ENCODE data around the gene PPT2. TPM values are rescaled to one million over a fixed set of nuclear protein-coding genes. Genes with fewer than 3 reads are reported as not detected.

Gene PPT2
- total and polyA plus RNA-seq, 2 of the 8 experiments (the other 6 are each of a cell fraction or from before 2014, with no cell fraction given): 24.1 to 39.5 TPM

DNA sequence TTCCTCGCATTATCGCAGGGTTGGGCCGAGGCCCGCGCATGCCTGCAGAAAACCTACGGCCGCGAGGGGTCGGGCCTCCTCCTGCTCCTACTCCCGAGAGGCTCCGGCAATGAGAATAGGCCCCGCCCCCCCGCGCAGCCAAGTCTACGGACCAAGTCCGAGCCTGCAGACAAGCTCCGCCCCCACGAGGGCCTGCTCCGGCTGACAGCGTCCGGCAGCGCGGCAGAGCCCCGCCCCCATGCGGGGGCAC is 41.6 kb downstream of the PPT2 start (continued):
- TF ChIP-seq CTBP2 (IDR thresholded peaks at IDR 0.05; ENCODE audit: borderline replicate concordance, insufficient read depth, insufficient read length, low read length) (no peak), CHD1 (IDR thresholded peaks at IDR 0.05; ENCODE audit: low read depth, low read length) (no peak), MAFK (IDR thresholded peaks at IDR 0.05; ENCODE audit: low read depth, low read length) (no peak), SP4 (IDR thresholded peaks at IDR 0.05; ENCODE audit: low read length) (no peak), POLR2AphosphoS5 (IDR thresholded peaks at IDR 0.05; ENCODE audit: low read depth, low read length) (no peak), CBX8 (IDR thresholded peaks at IDR 0.05; ENCODE audit: borderline replicate concordance, low read depth, low read length) (no peak), EZH2 (IDR thresholded peaks at IDR 0.05; ENCODE audit: low read depth, low read length, severe bottlenecking) (no peak), SRF (IDR thresholded peaks at IDR 0.05; ENCODE audit: low read depth, low read length) (peak; percentile 65; the same call in 1 of the 2 replicates), RAD21 (IDR thresholded peaks at IDR 0.05 in 1 of 2, conservative IDR thresholded peaks at IDR 0.05 in 1 of 2; ENCODE audit: low read depth in 2 of 2, low read length in 2 of 2) (peak in 1 of 2 experiments; percentile 37; a peak in 2 of 4 replicates), GABPA (IDR thresholded peaks at IDR 0.05; ENCODE audit: borderline replicate concordance, insufficient read depth, low read length) (no peak), GTF2F1 (IDR thresholded peaks at IDR 0.05; ENCODE audit: borderline replicate concordance, low read depth, low read length) (no peak), RNF2 (IDR thresholded peaks at IDR 0.05; ENCODE audit: borderline replicate concordance, low read depth, low read length, missing control alignments, poor library complexity, severe bottlenecking) (no peak), NANOG (IDR thresholded peaks at IDR 0.05; ENCODE audit: insufficient read depth, low read depth, low read length, poor library complexity, severe bottlenecking) (peak; percentile 22)
- TF ChIP-seq, protein P1, sequence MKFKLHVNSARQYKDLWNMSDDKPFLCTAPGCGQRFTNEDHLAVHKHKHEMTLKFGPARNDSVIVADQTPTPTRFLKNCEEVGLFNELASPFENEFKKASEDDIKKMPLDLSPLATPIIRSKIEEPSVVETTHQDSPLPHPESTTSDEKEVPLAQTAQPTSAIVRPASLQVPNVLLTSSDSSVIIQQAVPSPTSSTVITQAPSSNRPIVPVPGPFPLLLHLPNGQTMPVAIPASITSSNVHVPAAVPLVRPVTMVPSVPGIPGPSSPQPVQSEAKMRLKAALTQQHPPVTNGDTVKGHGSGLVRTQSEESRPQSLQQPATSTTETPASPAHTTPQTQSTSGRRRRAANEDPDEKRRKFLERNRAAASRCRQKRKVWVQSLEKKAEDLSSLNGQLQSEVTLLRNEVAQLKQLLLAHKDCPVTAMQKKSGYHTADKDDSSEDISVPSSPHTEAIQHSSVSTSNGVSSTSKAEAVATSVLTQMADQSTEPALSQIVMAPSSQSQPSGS (IDR thresholded peaks at IDR 0.05; ENCODE audit: low read length): no peak
- TF ChIP-seq, protein P2, sequence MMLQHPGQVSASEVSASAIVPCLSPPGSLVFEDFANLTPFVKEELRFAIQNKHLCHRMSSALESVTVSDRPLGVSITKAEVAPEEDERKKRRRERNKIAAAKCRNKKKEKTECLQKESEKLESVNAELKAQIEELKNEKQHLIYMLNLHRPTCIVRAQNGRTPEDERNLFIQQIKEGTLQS (IDR thresholded peaks at IDR 0.05; ENCODE audit: insufficient read depth, low read depth, low read length): no peak
- TF ChIP-seq, protein P3, sequence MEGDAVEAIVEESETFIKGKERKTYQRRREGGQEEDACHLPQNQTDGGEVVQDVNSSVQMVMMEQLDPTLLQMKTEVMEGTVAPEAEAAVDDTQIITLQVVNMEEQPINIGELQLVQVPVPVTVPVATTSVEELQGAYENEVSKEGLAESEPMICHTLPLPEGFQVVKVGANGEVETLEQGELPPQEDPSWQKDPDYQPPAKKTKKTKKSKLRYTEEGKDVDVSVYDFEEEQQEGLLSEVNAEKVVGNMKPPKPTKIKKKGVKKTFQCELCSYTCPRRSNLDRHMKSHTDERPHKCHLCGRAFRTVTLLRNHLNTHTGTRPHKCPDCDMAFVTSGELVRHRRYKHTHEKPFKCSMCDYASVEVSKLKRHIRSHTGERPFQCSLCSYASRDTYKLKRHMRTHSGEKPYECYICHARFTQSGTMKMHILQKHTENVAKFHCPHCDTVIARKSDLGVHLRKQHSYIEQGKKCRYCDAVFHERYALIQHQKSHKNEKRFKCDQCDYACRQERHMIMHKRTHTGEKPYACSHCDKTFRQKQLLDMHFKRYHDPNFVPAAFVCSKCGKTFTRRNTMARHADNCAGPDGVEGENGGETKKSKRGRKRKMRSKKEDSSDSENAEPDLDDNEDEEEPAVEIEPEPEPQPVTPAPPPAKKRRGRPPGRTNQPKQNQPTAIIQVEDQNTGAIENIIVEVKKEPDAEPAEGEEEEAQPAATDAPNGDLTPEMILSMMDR (IDR thresholded peaks at IDR 0.05; ENCODE audit: control extremely low read depth in 1 of 3, insufficient read depth in 1 of 3, low read depth in 1 of 3, low read length in 3 of 3): peak in 2 of 3 experiments; percentile 21 to 66; a peak in 2 of 4 replicates
- TF ChIP-seq, protein P4, sequence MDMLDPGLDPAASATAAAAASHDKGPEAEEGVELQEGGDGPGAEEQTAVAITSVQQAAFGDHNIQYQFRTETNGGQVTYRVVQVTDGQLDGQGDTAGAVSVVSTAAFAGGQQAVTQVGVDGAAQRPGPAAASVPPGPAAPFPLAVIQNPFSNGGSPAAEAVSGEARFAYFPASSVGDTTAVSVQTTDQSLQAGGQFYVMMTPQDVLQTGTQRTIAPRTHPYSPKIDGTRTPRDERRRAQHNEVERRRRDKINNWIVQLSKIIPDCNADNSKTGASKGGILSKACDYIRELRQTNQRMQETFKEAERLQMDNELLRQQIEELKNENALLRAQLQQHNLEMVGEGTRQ (IDR thresholded peaks at IDR 0.05; ENCODE audit: low read length): no peak
- TF ChIP-seq, protein P5, sequence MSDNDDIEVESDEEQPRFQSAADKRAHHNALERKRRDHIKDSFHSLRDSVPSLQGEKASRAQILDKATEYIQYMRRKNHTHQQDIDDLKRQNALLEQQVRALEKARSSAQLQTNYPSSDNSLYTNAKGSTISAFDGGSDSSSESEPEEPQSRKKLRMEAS (IDR thresholded peaks at IDR 0.05): peak; percentile 89

All from H1 (cell line).